ENCODE measurements around the gene ALK. TPM values are rescaled to one million over a fixed set of nuclear protein-coding genes. Genes with fewer than 3 reads are reported as not detected.

The ALK gene
- polyA plus RNA-seq, 4 donors: 0.04 to 0.98 TPM; not detected in 2

DNA sequence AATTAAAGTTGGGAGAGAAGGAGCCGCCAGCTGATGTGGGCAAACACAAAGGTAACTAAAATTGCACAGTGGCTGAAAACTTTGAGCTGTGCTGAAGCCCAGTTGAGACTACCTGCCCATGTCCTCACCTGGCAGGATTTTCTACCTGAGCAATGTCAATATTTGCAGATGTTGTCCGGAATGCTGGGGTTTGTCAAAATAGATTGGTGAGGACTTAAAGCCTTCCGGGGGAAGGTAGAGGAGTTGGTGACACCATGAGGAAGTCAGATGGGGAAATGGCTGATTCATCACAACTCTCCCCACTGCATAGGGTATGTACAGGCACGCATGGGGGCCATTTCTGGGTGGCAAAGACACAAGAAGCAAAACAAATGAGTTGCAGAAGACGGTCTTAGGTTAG, 114.9 kb downstream of the ALK start:
- Histone ChIP-seq H3K4me3 (ENCODE audit: low read depth in 1 of 3, low read length in 3 of 3) (no peak overlapping the region), H3K36me3 (ENCODE audit: control insufficient read depth in 3 of 3, insufficient read depth in 2 of 3, low read depth in 1 of 3, low read length in 3 of 3) (no peaks in the 10 kb centered on the region), H3K27me3 (ENCODE audit: control insufficient read depth in 3 of 3, insufficient read depth in 3 of 3, low read length in 3 of 3) (no peaks in the 10 kb centered on the region), H3K4me1 (ENCODE audit: control insufficient read depth in 3 of 3, insufficient read depth in 2 of 3, low read depth in 1 of 3, low read length in 2 of 3) (no peaks in the 10 kb centered on the region), H3K9me3 (ENCODE audit: control insufficient read depth in 2 of 2, insufficient read depth in 1 of 2, low read depth in 1 of 2, low read length in 1 of 2) (no peaks in the 10 kb centered on the region), H3K27ac (ENCODE audit: low read depth in 1 of 3, low read length in 2 of 3) (no peak overlapping the region)
- 63 to 73% (median 66%) methylated on average over 5 of the region's 5 CpGs for WGBS, 3 donors
- no peak for DNase-seq
- no peak for FAIRE-seq

DNA sequence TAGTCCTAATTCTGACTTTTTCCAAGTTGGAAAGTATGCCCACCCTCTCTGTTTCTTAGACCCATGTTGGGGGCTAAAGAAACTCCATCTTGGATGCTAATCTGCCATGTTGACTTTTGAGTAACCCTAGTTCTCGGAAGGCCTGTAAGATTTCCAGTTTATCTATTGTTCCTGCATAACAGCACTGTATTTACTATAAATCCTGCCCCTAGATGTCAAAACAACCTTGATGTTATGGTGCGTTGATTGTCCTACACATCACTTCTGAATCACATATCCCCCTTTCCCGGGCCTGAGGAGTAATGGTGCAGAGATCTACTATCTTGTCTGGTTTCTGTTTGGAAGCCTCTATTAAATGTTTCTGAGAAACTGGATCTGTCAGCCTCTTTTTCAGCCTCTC, 116.7 kb downstream of the ALK start:
- Histone ChIP-seq H3K9me3 (ENCODE audit: control insufficient read depth in 2 of 2, insufficient read depth in 1 of 2, low read depth in 1 of 2, low read length in 1 of 2) (no peaks in the 10 kb centered on the region), H3K27ac (ENCODE audit: low read depth in 1 of 3, low read length in 2 of 3) (no peak overlapping the region), H3K36me3 (ENCODE audit: control insufficient read depth in 3 of 3, insufficient read depth in 2 of 3, low read depth in 1 of 3, low read length in 3 of 3) (no peaks in the 10 kb centered on the region), H3K27me3 (ENCODE audit: control insufficient read depth in 3 of 3, insufficient read depth in 3 of 3, low read length in 3 of 3) (no peaks in the 10 kb centered on the region), H3K4me3 (ENCODE audit: low read depth in 1 of 3, low read length in 3 of 3) (no peak overlapping the region), H3K4me1 (ENCODE audit: control insufficient read depth in 3 of 3, insufficient read depth in 2 of 3, low read depth in 1 of 3, low read length in 2 of 3) (no peaks in the 10 kb centered on the region)
- WGBS, 3 donors: 79 to 89% (median 87%) methylated on average over 3 of the region's 3 CpGs
- FAIRE-seq: no peak
- DNase-seq: no peak

DNA sequence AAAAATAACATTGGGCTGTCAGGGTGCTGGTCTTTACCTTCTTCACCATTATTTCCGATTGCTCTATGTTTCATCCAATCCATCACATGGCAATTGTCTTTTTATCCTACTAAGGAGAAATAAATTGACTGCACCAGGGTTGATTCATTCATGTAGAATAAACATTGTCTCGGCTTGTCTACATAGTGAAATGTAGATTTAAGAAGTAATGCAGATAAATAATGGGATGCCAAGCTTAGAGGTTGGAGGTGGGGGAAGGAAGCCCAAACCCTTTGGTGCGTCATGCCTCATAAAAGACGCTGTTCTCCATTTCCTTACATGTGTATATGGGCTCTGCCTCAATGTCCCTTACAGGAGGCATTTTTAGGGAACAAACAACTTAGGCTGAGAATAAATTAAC, 117.8 kb downstream of the ALK start:
- FAIRE-seq (no peak), DNase-seq (no peak)
- no peak overlapping the region for H3K4me3 ChIP-seq (ENCODE audit: low read depth in 1 of 3, low read length in 3 of 3)
- no peaks in the 10 kb centered on the region for H3K9me3 ChIP-seq (ENCODE audit: control insufficient read depth in 2 of 2, insufficient read depth in 1 of 2, low read depth in 1 of 2, low read length in 1 of 2)
- no peaks in the 10 kb centered on the region for H3K36me3 ChIP-seq (ENCODE audit: control insufficient read depth in 3 of 3, insufficient read depth in 2 of 3, low read depth in 1 of 3, low read length in 3 of 3)
- H3K4me1 ChIP-seq (ENCODE audit: control insufficient read depth in 3 of 3, insufficient read depth in 2 of 3, low read depth in 1 of 3, low read length in 2 of 3): no peaks in the 10 kb centered on the region
- H3K27ac ChIP-seq (ENCODE audit: low read depth in 1 of 3, low read length in 2 of 3): no peak overlapping the region
- 69 to 86% (median 76%) methylated on average over 4 of the region's 4 CpGs for WGBS, 3 donors
- H3K27me3 ChIP-seq (ENCODE audit: control insufficient read depth in 3 of 3, insufficient read depth in 3 of 3, low read length in 3 of 3): no peaks in the 10 kb centered on the region

DNA sequence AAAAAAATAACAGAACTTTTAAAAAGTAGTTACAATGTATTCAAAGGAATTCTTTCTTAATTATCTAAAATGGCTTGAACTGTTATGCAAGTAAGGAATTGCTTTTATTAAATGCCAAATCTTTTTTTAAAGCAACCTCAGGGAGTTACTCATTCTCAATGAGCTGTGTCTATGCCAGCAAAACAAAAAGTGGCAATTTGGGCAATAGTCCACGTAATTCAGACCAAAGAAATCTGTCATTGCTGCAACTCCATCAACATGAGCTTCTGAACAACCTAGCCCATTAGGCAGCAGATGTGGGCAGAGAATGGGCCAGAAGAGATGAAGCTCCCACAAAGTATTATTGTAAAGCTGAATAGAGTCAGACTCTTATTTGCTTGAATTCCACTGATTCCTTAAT, 118.4 kb downstream of the ALK start:
- no peak for FAIRE-seq
- WGBS, 3 donors: 50 to 79% (median 59%) methylated on average over 1 of the region's 1 CpG

DNA sequence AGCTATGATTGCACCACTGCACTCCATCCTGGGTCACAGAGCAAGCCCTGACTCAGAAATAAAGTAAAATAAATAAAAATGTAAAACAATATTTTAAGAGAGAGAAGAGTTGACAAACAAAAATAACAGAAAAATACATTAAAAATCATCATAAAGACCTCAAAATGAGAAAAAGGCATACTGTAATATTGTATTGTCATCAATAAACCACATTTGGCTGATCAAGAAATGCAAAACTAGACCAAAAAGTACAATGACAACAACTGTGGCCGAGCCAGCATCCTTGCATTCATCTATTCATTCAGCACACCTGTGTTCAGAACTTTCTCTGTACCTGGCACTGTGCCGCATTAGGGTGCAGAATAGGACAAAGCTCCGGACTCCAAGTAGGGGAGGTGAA, 121.8 kb downstream of the ALK start:
- H3K4me1 ChIP-seq (ENCODE audit: control insufficient read depth in 3 of 3, insufficient read depth in 2 of 3, low read depth in 1 of 3, low read length in 2 of 3): no peaks in the 10 kb centered on the region
- FAIRE-seq (no peak), DNase-seq (no peak)
- 88 to 92% (median 89%) methylated on average over 3 of the region's 3 CpGs for WGBS, 3 donors
- no peak overlapping the region for H3K27ac ChIP-seq (ENCODE audit: low read depth in 1 of 3, low read length in 2 of 3)
- H3K36me3 ChIP-seq (ENCODE audit: control insufficient read depth in 3 of 3, insufficient read depth in 2 of 3, low read depth in 1 of 3, low read length in 3 of 3): no peaks in the 10 kb centered on the region
- H3K27me3 ChIP-seq (ENCODE audit: control insufficient read depth in 3 of 3, insufficient read depth in 3 of 3, low read length in 3 of 3): no peaks in the 10 kb centered on the region
- H3K9me3 ChIP-seq (ENCODE audit: control insufficient read depth in 2 of 2, insufficient read depth in 1 of 2, low read depth in 1 of 2, low read length in 1 of 2): no peaks in the 10 kb centered on the region
- H3K4me3 ChIP-seq (ENCODE audit: low read depth in 1 of 3, low read length in 3 of 3): no peak overlapping the region

More for the DNA sequence above, 118.4 kb downstream of the ALK start:
- Histone ChIP-seq H3K4me1 (ENCODE audit: control insufficient read depth in 3 of 3, insufficient read depth in 2 of 3, low read depth in 1 of 3, low read length in 2 of 3) (no peaks in the 10 kb centered on the region), H3K36me3 (ENCODE audit: control insufficient read depth in 3 of 3, insufficient read depth in 2 of 3, low read depth in 1 of 3, low read length in 3 of 3) (no peaks in the 10 kb centered on the region), H3K27ac (ENCODE audit: low read depth in 1 of 3, low read length in 2 of 3) (no peak overlapping the region), H3K27me3 (ENCODE audit: control insufficient read depth in 3 of 3, insufficient read depth in 3 of 3, low read length in 3 of 3) (no peaks in the 10 kb centered on the region), H3K9me3 (ENCODE audit: control insufficient read depth in 2 of 2, insufficient read depth in 1 of 2, low read depth in 1 of 2, low read length in 1 of 2) (no peaks in the 10 kb centered on the region), H3K4me3 (ENCODE audit: low read depth in 1 of 3, low read length in 3 of 3) (no peak overlapping the region)
- DNase-seq: no peak

DNA sequence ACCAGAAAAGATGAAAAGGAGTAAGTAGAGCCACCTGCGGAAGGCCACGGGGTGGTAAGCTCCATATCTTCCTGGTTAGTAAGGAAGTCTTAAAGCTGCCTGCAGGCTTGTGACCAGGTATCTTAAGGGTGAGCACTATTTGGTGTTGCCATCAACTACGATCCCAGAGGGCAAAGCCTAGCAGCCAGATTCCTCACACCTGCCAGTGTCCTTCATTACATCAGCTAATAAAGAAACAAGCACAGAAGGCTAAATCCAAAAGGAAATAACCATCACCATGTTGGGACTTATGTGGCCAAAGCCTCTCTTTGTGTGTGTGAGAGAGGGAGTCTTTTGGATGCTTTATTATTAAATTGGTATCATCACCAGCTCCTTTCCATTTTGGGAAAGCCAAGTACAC, 123.5 kb downstream of the ALK start:
- no peak for FAIRE-seq
- WGBS, 3 donors: 58 to 85% (median 59%) methylated on average over 3 of the region's 3 CpGs
- H3K4me3 ChIP-seq (ENCODE audit: low read depth in 1 of 3, low read length in 3 of 3): no peak overlapping the region

DNA sequence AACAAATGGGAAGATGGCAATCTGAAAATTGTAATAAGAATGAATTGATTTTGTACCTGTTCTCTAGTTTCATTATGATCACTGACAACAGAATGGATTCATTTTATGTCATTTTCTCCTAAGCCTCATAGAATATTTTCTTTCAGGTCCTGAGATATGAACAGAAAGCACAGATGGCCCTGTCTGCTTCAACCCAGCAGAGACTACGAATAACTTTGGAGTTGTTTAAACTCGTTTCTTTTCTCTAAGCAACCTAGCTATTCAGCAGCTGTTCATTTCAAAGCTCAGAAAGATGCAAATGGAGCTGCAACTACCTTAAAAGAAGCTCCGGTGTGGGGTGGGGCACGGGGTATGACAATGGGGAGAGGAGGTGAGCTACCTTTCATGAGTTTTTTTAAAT, 124.9 kb downstream of the ALK start:
- Histone ChIP-seq H3K4me1 (ENCODE audit: control insufficient read depth in 3 of 3, insufficient read depth in 2 of 3, low read depth in 1 of 3, low read length in 2 of 3) (no peaks in the 10 kb centered on the region), H3K27me3 (ENCODE audit: control insufficient read depth in 3 of 3, insufficient read depth in 3 of 3, low read length in 3 of 3) (no peaks in the 10 kb centered on the region), H3K4me3 (ENCODE audit: low read depth in 1 of 3, low read length in 3 of 3) (no peak overlapping the region), H3K27ac (ENCODE audit: low read depth in 1 of 3, low read length in 2 of 3) (no peak overlapping the region), H3K36me3 (ENCODE audit: control insufficient read depth in 3 of 3, insufficient read depth in 2 of 3, low read depth in 1 of 3, low read length in 3 of 3) (no peaks in the 10 kb centered on the region), H3K9me3 (ENCODE audit: control insufficient read depth in 2 of 2, insufficient read depth in 1 of 2, low read depth in 1 of 2, low read length in 1 of 2) (no peaks in the 10 kb centered on the region)
- WGBS, 3 donors: 58 to 63% (median 61%) methylated on average over 4 of the region's 4 CpGs
- FAIRE-seq: no peak
- no peak for DNase-seq

More for the DNA sequence above, 123.5 kb downstream of the ALK start:
- H3K4me1 ChIP-seq (ENCODE audit: control insufficient read depth in 3 of 3, insufficient read depth in 2 of 3, low read depth in 1 of 3, low read length in 2 of 3): no peaks in the 10 kb centered on the region
- H3K9me3 ChIP-seq (ENCODE audit: control insufficient read depth in 2 of 2, insufficient read depth in 1 of 2, low read depth in 1 of 2, low read length in 1 of 2): no peaks in the 10 kb centered on the region
- no peaks in the 10 kb centered on the region for H3K27me3 ChIP-seq (ENCODE audit: control insufficient read depth in 3 of 3, insufficient read depth in 3 of 3, low read length in 3 of 3)
- H3K36me3 ChIP-seq (ENCODE audit: control insufficient read depth in 3 of 3, insufficient read depth in 2 of 3, low read depth in 1 of 3, low read length in 3 of 3): no peaks in the 10 kb centered on the region
- H3K27ac ChIP-seq (ENCODE audit: low read depth in 1 of 3, low read length in 2 of 3): no peak overlapping the region
- DNase-seq: no peak

DNA sequence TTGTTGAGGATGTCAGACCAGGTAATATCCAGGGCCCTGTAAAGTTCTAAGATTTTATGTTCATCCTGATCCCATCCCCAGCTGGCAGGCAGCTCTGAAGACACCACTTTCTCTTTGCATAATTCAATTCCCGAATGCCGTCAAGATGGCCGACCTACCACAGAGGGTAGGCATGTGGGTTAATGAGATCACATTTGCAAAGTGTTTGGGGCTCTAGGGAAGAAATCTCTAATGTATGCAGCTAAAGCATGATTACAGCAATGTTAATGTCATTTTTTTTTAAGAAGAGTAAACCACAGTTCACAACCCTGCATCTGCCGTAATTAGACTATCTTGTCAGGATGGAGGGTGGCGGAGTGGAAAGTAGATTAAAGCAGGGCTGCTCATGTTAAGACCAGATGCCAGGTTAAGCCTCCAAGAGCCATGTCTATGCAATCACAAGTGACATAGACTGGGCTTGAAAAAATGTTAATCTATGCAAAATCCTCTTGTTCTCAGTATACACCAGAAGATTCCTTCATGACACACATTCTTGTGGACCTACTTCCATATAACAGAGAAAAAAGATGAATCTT, 131.4 kb downstream of the ALK start:
- no peaks in the 10 kb centered on the region for H3K36me3 ChIP-seq (ENCODE audit: control insufficient read depth in 3 of 3, insufficient read depth in 2 of 3, low read depth in 1 of 3, low read length in 3 of 3)
- H3K27ac ChIP-seq (ENCODE audit: low read depth in 1 of 3, low read length in 2 of 3): no peak overlapping the region
- no peaks in the 10 kb centered on the region for H3K27me3 ChIP-seq (ENCODE audit: control insufficient read depth in 3 of 3, insufficient read depth in 3 of 3, low read length in 3 of 3)
- no peaks in the 10 kb centered on the region for H3K9me3 ChIP-seq (ENCODE audit: control insufficient read depth in 2 of 2, insufficient read depth in 1 of 2, low read depth in 1 of 2, low read length in 1 of 2)
- H3K4me3 ChIP-seq (ENCODE audit: low read depth in 1 of 3, low read length in 3 of 3): no peak overlapping the region
- no peak for DNase-seq
- FAIRE-seq: no peak
- 84 to 96% (median 94%) methylated on average over 5 of the region's 5 CpGs for WGBS, 3 donors
- no peaks in the 10 kb centered on the region for H3K4me1 ChIP-seq (ENCODE audit: control insufficient read depth in 3 of 3, insufficient read depth in 2 of 3, low read depth in 1 of 3, low read length in 2 of 3)
